Measurements from ENCODE around the gene P2RX5. TPM values are rescaled to one million over a fixed set of nuclear protein-coding genes. Genes with fewer than 3 reads are reported as not detected.

P2RX5 gene
- total and polyA plus RNA-seq, 2 donors (not counting 3 experiments of a cell fraction or from before 2014, with no cell fraction given) = 0.19 to 0.22 TPM

- Histone ChIP-seq H3K9me3 (replicated peaks; ENCODE audit: control insufficient read depth, insufficient read depth, low read length) (no peaks in the 10 kb centered on the region), H2AFZ (ENCODE audit: low read depth, low read length) (no peak overlapping the region), H3K4me1 (ENCODE audit: control insufficient read depth, extremely low read depth, insufficient read depth, low read length) (no peaks in the 10 kb centered on the region), H3K27me3 (ENCODE audit: control insufficient read depth in 2 of 2, insufficient read depth in 2 of 2, low read length in 2 of 2) (peaks cover 7 to 9% of the 10 kb centered on the region in 2 experiments), H3K9me1 (replicated peaks; ENCODE audit: control insufficient read depth, extremely low read depth, insufficient read depth, low read length) (no peaks in the 10 kb centered on the region), H3K9ac (replicated peaks; ENCODE audit: extremely low read depth, insufficient read depth, low read length) (no peak overlapping the region), H3K79me2 (ENCODE audit: control insufficient read depth, insufficient read depth, low read length) (no peaks in the 10 kb centered on the region), H3K27ac (ENCODE audit: insufficient read depth, low read depth, low read length) (no peak overlapping the region), H3K36me3 (ENCODE audit: control insufficient read depth in 2 of 2, extremely low read depth in 1 of 2, insufficient read depth in 2 of 2, low read length in 2 of 2) (no peaks in the 10 kb centered on the region), H4K20me1 (replicated peaks; ENCODE audit: control insufficient read depth, extremely low read depth, insufficient read depth, low read length) (no peaks in the 10 kb centered on the region), H3K4me2 (ENCODE audit: insufficient read depth, low read length) (no peak overlapping the region), H3K4me3 (replicated peaks in 1 of 3; ENCODE audit: insufficient read depth in 1 of 3, low read depth in 1 of 3, low read length in 3 of 3) (no peak overlapping the region)
- no TSS peak for BruUV-seq (replicated peaks)
- DNase-seq (ENCODE audit: low read depth, low spot score) (no peak), FAIRE-seq (no peak)
- ChIA-PET CTCF (no interaction called here), POLR2A (no interaction called here)
- dilution Hi-C loops (cut with MboI; ENCODE audit: extremely low pct_ligation_motif_present, low sequenced_read_pairs) (no loop called here), intact Hi-C loops (cut with micrococcal nuclease) (no loop called here)
- TF ChIP-seq POLR2A (IDR thresholded peaks at IDR 0.05; ENCODE audit: low read depth, low read length) = no peak
- TF ChIP-seq MYC (IDR thresholded peaks at IDR 0.05; ENCODE audit: low read depth, low read length) = no peak
- no peak for TF ChIP-seq POLR2AphosphoS5 (IDR thresholded peaks at IDR 0.05; ENCODE audit: insufficient read depth, low read depth, low read length)
- no peak for TF ChIP-seq GATA2 (IDR thresholded peaks at IDR 0.05; ENCODE audit: insufficient read depth, insufficient read length, low read depth, low read length)
- no peak for TF ChIP-seq FOS (IDR thresholded peaks at IDR 0.05; ENCODE audit: borderline replicate concordance, insufficient read depth, low read length)
- TF ChIP-seq CTCF (IDR thresholded peaks at IDR 0.05; ENCODE audit: extremely low read depth in 1 of 2, insufficient read depth in 1 of 2, low read depth in 1 of 2, low read length in 2 of 2) = no peak
- TF ChIP-seq EZH2 (IDR thresholded peaks at IDR 0.05; ENCODE audit: borderline replicate concordance, low read depth, low read length, severe bottlenecking) = no peak
- no peak for TF ChIP-seq MAX (IDR thresholded peaks at IDR 0.05; ENCODE audit: insufficient read depth, insufficient read length)
- TF ChIP-seq JUN (IDR thresholded peaks at IDR 0.05; ENCODE audit: borderline replicate concordance, insufficient read depth, insufficient read length, low read depth) = no peak
Measured at GRCh38 chr17:3690094-3690715, 5.8 kb downstream of the P2RX5 start.

Data from endothelial cell of umbilical vein (primary cell).